Right cardiac atrium (tissue), 5 donors: ENCODE measurements around the gene TMEM182. TPM values are rescaled to one million over a fixed set of nuclear protein-coding genes. Genes with fewer than 3 reads are reported as not detected.

Experiments
- ATAC-seq, 2 donors: fragments of 200-7000 bp; cut with Tn5 transposase; one replicate each; pipeline versions ENCODE4 v1.8.0 to v1.9.1; 2020; ENCODE audit warnings: moderate library complexity in 2 of 2, mild to moderate bottlenecking in 1 of 2
- DNase-seq, 3 donors: peaks; one replicate each; pipeline ENCODE4 v3.0.0-alpha.2; 2020
- H3K27ac ChIP-seq: one replicate; pipeline ENCODE4 v1.5.1; 2013; ENCODE audit warnings: mild to moderate bottlenecking, low read length, control low read depth, moderate library complexity
- H3K27me3 ChIP-seq: one replicate; pipeline ENCODE4 v1.6.1; 2013; ENCODE audit not compliant: control insufficient read depth, insufficient read depth
- H3K4me1 ChIP-seq: one replicate; pipeline ENCODE4 v1.6.1; 2013; ENCODE audit warnings: low read length; ENCODE audit not compliant: control insufficient read depth, insufficient read depth
- H3K4me3 ChIP-seq: one replicate; pipeline ENCODE4 v1.5.1; 2013; ENCODE audit warnings: low read length, control low read depth
- H3K9me3 ChIP-seq: one replicate; pipeline ENCODE4 v1.6.1; 2013; ENCODE audit warnings: low read length; ENCODE audit not compliant: control insufficient read depth
- WGBS: extraction: QIAGEN DNeasy Blood & Tissue Kit; methylation state at CpG from one replicate; pipeline ENCODE4 v1.1.7; 2013; 5-methylcytosine and 5-hydroxymethylcytosine counted together
- intact Hi-C, 4 donors: fragments of 100-400 bp; cut with DNase I; formaldehyde crosslinking; loops; one replicate each; pipeline versions ENCODE4 v1.11.0 to v1.14.0; 2022 to 2023
- polyA plus RNA-seq: library from polyadenylated mRNA; stranded (reverse); fragments of 200-250 nt; gene quantifications from one replicate; pipeline ENCODE4 v1.2.3, GENCODE V29; 2013
- total RNA-seq, 4 donors: library from RNA; stranded (reverse); fragmentation: NEBNext Ultra II Directional; extraction: Animal tissue kit (Norgen Biotek cat#: 25700); gene quantifications; one replicate each; pipeline ENCODE4 v1.2.1, GENCODE V29; 2021
- donor health status: healthy with polysubstance abuse.
- donor health status: DM: no; HTN: yes; CAD: no.
- donor health status: DM: no; HTN: no; CAD: no.
- donor health status: DM: no; HTN: yes; CAD: no; lungs with severe emphysema.
- donor health status: DM: yes; HTN: yes; CAD: no.

TMEM182 gene
- total and polyA plus RNA-seq, 5 donors = 92.7 to 206 (median 163) TPM

- intact Hi-C loops = no loop called here
- H3K27me3 ChIP-seq = no peaks in the 10 kb centered on the region
- H3K4me1 ChIP-seq = peaks cover 6% of the 10 kb centered on the region
- DNase-seq (peak; percentile 90 to 95 (median 95)), ATAC-seq (peak; percentile 98 to 99)
- peak overlapping the region; percentile 77 for H3K4me3 ChIP-seq
- peak overlapping the region; percentile 13 for H3K27ac ChIP-seq
- H3K9me3 ChIP-seq = no peaks in the 10 kb centered on the region
- WGBS = under 1% methylated on average over 52 of the region's 52 CpGs
Observed at GRCh38 chr2:102736410-102737409, 25.1 kb upstream of the TMEM182 start.

- Histone ChIP-seq H3K4me1 (peaks cover 6% of the 10 kb centered on the region), H3K9me3 (no peaks in the 10 kb centered on the region), H3K27me3 (no peaks in the 10 kb centered on the region), H3K4me3 (peak overlapping the region; percentile 13), H3K27ac (no peak overlapping the region)
- intact Hi-C loops = no loop called here
- 84% methylated on average over 1 of the region's 1 CpG for WGBS
- no peak for ATAC-seq
- DNase-seq = no peak
Observed at GRCh38 chr2:102737431-102737830, 24.4 kb upstream of the TMEM182 start.

- 91% methylated on average over 3 of the region's 3 CpGs for WGBS
- DNase-seq (no peak), ATAC-seq (no peak)
- Histone ChIP-seq H3K27me3 (no peaks in the 10 kb centered on the region), H3K4me3 (no peak overlapping the region), H3K4me1 (no peaks in the 10 kb centered on the region), H3K9me3 (no peaks in the 10 kb centered on the region), H3K27ac (no peak overlapping the region)
- intact Hi-C loops = no loop called here
Observed at GRCh38 chr2:102743259-102743658, 18.6 kb upstream of the TMEM182 start.

GRCh38 chr2:102748107-102748506, 13.7 kb upstream of the TMEM182 start:
- Histone ChIP-seq H3K9me3 (no peaks in the 10 kb centered on the region), H3K27ac (no peak overlapping the region), H3K27me3 (no peaks in the 10 kb centered on the region), H3K4me1 (no peaks in the 10 kb centered on the region), H3K4me3 (no peak overlapping the region)
- peak in 1 of 2 donors; percentile 62 for ATAC-seq
- intact Hi-C loops = no loop called here
- no peak for DNase-seq
- WGBS = 80% methylated on average over 4 of the region's 4 CpGs

GRCh38 chr2:102749938-102750337, 11.9 kb upstream of the TMEM182 start:
- no peaks in the 10 kb centered on the region for H3K27me3 ChIP-seq
- intact Hi-C loops = loop anchor here in 2 of 4 donors (5.0 to 10.0 kb wide), 2 partner anchors 55 to 57 kb away; no protein-coding TSS in a partner anchor
- ATAC-seq (no peak), DNase-seq (no peak)
- no peak overlapping the region for H3K4me3 ChIP-seq
- no peaks in the 10 kb centered on the region for H3K9me3 ChIP-seq
- H3K4me1 ChIP-seq = no peaks in the 10 kb centered on the region
- H3K27ac ChIP-seq = no peak overlapping the region
- WGBS = 71% methylated on average over 3 of the region's 3 CpGs

GRCh38 chr2:102753563-102754159, 8.2 kb upstream of the TMEM182 start:
- no peaks in the 10 kb centered on the region for H3K27me3 ChIP-seq
- intact Hi-C loops = loop anchor here in 3 of 4 donors (2.0 to 10.0 kb wide), 3 partner anchors 51 to 54 kb away; no protein-coding TSS in a partner anchor
- ATAC-seq = peak; percentile 35 to 40
- H3K27ac ChIP-seq = no peak overlapping the region
- no peaks in the 10 kb centered on the region for H3K4me1 ChIP-seq
- no peak for DNase-seq
- no peaks in the 10 kb centered on the region for H3K9me3 ChIP-seq
- 69% methylated on average over 7 of the region's 7 CpGs for WGBS
- no peak overlapping the region for H3K4me3 ChIP-seq

GRCh38 chr2:102754456-102755145, 7.2 kb upstream of the TMEM182 start:
- Histone ChIP-seq H3K27me3 (no peaks in the 10 kb centered on the region), H3K4me3 (no peak overlapping the region), H3K9me3 (no peaks in the 10 kb centered on the region), H3K4me1 (peaks cover under 1% of the 10 kb centered on the region), H3K27ac (no peak overlapping the region)
- no peak for ATAC-seq
- WGBS = 73% methylated on average over 3 of the region's 3 CpGs
- intact Hi-C loops = loop anchor here in 3 of 4 donors (2.0 to 10.0 kb wide), 3 partner anchors 50 to 53 kb away; no protein-coding TSS in a partner anchor
- DNase-seq = no peak

DNA sequence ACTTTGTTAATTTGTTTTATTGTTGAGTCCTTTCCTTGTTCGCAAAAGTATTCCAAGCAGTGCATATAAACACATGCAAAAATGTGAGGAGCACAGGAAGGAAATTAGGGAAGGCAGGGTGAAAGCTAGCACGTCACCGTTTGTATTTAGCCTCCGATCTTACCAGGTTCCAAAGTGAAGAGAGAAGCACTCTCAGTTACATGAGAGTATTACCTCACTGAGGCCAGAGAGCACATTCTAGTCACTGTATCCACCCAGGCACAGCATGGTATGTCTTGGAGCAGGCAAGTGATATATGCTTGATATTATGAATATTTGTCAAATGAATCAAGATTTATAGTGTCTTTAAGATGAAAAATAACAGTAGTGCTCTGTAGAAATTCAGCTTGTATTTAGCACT, 6.5 kb upstream of the TMEM182 start:
- H3K9me3 ChIP-seq = no peaks in the 10 kb centered on the region
- no peaks in the 10 kb centered on the region for H3K27me3 ChIP-seq
- ATAC-seq = peak in 1 of 2 donors; percentile 30
- intact Hi-C loops = loop anchor here in 2 of 4 donors (2.0 to 10.0 kb wide), 2 partner anchors 50 to 52 kb away; no protein-coding TSS in a partner anchor
- no peak overlapping the region for H3K27ac ChIP-seq
- 49% methylated on average over 4 of the region's 4 CpGs for WGBS
- H3K4me3 ChIP-seq = no peak overlapping the region
- H3K4me1 ChIP-seq = peaks cover 1% of the 10 kb centered on the region
- DNase-seq = no peak

DNA sequence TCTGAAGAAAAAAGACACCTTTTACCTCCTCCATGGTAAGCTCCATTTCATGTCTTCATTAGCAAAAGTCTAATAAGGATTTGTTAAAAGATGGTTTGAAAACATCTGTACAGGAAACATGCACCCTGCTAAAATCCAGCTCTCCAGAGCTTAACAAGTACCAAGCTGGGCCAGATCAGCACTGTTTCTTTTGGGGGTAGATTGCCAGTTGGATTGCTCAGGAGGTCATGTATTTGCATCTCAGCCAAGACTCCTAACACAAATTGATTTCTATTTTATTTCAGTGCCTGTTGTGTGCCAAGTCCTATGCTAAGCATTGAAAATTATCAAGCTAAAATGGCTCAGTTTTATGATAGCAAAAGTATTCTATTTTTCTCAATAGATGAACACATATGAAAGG, 3.4 kb upstream of the TMEM182 start:
- ATAC-seq = no peak
- no peak overlapping the region for H3K27ac ChIP-seq
- H3K9me3 ChIP-seq = no peaks in the 10 kb centered on the region
- H3K27me3 ChIP-seq = no peaks in the 10 kb centered on the region
- no peak overlapping the region for H3K4me3 ChIP-seq
- no peak for DNase-seq
- H3K4me1 ChIP-seq = peaks cover 1% of the 10 kb centered on the region
- intact Hi-C loops = loop anchor here in 1 of 4 donors (10.0 kb wide), 1 partner anchor 46 kb away; no protein-coding TSS in a partner anchor

GRCh38 chr2:102764083-102764482, 2.3 kb downstream of the TMEM182 start:
- H3K27ac ChIP-seq = peak overlapping the region; percentile 72
- H3K4me3 ChIP-seq = peak overlapping the region; percentile 51
- H3K4me1 ChIP-seq = peaks cover 4% of the 10 kb centered on the region
- no peak for DNase-seq
- no peaks in the 10 kb centered on the region for H3K27me3 ChIP-seq
- intact Hi-C loops = loop anchor here in 1 of 4 donors (5.0 kb wide), 1 partner anchor 43 kb away; no protein-coding TSS in a partner anchor
- ATAC-seq = peak in 1 of 2 donors; percentile 20
- H3K9me3 ChIP-seq = no peaks in the 10 kb centered on the region
- WGBS = 69% methylated on average over 6 of the region's 6 CpGs
